GM21447 (cell line): ENCODE data around the gene DPP10.

ENCODE experiments used
- ATAC-seq: cut with Tn5 transposase; IDR thresholded peaks from one replicate; pipeline ENCODE4 v1.9.1; 2021; ENCODE audit not compliant: unreplicated experiment

The DPP10 gene

GRCh38 chr2:115201386-115201785 is 758.9 kb downstream of the DPP10 start:
- no peak for ATAC-seq

- no peak for ATAC-seq
These were observed 766.2 kb downstream of the DPP10 start for GRCh38 chr2:115208493-115209164.

DNA sequence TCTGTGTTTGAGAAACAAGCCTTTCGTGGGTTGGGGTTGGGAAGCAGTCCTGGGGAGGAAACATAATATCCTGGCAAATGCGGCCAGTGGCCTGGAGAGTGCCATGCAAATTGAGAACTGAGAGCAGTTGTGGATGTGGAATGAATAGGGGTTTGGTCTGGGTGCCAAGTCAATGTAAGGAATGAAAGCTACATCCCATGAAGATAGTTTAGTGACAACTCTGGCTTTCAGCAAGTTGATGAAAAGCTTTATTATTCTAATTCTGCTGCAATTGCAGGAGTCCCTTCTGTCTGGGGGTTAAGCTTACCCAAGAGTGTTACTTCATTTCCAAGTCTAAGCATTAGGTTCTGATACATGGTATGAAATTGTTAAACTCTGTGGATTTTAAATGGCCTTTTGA is 771.6 kb downstream of the DPP10 start:
- no peak for ATAC-seq

DNA sequence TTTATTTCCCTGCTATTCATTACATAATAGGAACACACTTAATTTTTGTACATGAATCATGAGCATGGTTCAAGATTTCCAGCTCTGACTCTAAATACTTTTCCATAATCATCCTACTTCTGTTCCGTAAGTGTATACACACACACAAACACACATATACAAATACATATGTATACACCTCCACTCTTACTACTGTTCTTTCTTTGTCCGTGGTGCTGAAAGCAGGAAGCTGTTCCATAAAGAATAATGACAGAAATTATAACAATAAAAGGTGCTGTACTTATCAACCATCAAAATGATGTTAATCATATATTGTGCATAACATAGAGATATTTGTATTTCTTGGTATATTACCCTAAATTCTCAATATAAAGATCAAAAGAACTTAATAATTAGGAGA is 776.9 kb downstream of the DPP10 start:
- ATAC-seq = no peak

GRCh38 chr2:115234186-115234585 is 791.7 kb downstream of the DPP10 start:
- no peak for ATAC-seq

DNA sequence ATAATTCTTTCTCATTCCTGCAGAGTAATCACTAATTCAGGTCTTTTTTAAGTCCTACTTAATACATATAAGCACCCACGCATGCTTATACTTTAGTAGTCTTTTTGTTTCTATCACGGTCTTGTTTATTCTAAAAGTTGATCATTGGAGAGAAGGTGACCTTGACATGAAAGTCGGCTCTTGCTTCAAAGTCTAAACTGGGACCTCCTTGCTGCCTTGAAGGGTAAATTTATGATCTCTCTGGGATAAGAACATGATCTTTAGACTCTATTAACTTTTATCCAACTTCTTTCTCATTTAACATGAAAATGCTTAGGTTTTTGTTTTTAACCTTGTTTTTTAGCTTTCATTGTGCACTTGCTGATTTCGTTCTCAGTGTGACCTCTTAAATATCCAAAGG is 792.3 kb downstream of the DPP10 start:
- ATAC-seq = no peak

DNA sequence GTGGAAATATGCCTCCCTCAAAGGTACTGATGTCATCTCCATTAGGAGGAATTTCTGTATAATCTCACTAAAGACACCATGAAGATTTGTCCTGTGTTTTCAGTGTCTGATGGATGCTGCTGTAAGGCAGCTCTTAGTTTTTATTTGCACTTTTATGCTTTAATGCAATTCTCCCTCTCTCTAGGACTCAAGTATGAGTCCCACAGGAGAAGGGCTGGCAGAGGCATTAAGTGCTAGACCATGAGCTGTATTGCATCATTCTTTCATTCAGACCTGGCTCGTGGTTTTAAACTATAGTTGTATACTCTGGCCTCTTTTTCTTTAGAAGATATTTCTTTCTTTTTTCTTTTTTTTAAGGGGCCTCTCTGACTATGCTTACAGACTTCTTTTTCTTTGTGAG is 805.6 kb downstream of the DPP10 start:
- no peak for ATAC-seq

DNA sequence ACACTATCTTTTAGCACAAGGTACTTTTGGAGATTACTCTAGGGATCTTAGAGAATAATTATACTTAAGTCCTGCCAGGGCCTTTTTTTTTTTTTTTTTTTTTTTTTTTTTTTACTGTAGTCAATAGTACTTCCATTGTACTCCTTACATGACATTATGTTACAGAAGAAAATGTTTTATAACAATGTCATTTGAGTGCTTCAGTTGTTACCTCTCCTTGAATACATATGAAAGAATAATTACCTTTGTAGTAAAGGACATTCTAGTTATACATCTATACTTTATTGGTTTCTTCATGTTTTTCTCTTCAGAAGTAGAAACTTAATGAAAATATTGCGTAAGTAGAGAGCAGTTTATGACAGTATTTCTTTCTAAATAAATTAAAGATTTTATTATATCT is 834.9 kb downstream of the DPP10 start:
- ATAC-seq = no peak

GRCh38 chr2:115285416-115285815 is 843.0 kb downstream of the DPP10 start:
- no peak for ATAC-seq

DNA sequence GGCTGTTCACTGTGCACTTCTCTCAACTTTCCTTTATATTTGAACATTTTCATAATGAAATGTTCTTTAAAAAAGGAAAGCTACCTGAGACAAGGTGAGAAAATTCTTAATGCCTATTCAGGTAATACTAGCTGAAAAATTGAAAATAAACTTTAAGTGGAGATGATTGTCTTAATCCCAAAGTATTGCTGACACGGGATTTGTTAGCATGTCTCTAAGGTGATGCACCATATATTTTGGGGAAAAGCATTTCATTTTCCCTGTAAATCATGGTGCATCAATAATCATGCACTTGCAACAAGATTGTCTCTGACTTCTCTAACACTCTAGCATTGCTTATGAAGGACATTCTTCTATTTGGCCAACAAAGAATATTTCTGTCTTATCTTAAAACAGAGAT is 848.0 kb downstream of the DPP10 start:
- no peak for ATAC-seq

- ATAC-seq = no peak
These were observed 850.3 kb downstream of the DPP10 start for GRCh38 chr2:115292742-115293141.

DNA sequence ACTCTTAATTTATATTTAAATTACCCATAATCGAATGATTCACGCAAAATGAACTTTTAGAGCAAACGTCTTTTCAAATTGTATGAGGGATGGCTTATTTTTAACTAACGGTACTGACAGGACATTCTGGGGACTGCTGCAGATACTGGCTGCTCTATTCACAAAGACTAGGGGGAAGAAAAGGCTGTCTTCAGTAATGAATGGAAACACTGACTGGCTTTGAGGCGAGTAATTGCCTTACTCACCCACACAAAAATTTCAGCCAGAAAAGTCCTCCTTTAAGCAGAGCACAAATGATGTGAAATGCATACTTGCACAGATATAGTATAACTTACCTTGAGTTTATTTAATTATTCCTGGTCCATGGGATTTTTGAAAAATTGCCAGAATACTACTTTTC is 852.6 kb downstream of the DPP10 start:
- no peak for ATAC-seq

DNA sequence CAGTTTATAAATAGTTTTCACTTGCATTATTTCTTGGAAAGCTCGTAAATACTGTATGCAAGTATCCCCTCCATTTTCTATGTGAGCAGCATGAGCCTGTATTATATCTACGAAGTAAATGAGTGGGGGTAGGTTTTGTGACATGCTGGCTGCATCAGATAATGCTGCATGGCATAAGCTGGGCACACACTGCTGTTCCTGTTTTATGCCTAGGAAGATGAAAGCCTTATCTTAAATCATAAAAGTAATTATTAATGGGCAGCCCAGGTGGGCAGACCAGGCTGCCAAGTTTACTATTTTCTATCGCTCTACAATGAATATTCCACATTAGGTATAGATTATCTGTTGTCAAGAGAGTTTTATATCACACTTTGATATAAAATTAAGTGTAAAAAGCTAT is 854.6 kb downstream of the DPP10 start:
- no peak for ATAC-seq

DNA sequence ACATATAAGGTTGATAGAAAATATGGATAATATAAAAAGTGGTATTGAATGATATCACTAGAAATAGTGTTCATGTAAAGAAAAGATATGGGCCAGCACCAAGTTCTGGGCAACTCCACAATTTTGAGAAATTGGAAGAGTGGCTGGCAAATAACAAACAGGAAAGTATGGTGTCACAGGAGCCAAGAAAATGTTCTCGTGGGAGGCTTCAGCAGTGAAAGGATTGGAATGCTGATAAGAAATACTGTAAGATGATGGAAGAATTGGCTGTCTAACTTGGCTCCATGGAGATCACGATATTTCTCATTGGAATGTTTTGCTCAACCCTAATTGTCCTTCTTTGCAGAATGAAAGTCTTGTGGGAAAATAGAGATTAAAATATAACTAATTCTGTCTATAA is 856.8 kb downstream of the DPP10 start:
- no peak for ATAC-seq

DNA sequence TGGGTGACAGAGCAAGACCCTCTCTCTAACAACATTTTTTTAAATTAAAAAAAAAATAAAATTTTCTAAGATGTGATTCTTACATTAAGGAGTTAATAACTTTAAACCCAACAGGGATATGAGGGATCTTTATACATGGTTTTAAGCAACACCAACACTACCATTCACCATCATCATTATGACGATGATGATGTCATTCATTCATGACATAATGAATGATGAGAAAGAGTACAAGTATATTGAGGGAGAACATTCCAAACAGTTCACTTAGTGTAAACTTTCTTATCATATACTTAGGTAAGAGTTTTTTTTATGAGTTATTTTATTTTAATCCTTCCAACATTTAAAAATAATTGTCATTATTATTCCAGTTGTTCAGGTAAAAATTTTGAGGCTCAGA is 863.3 kb downstream of the DPP10 start:
- no peak for ATAC-seq

DNA sequence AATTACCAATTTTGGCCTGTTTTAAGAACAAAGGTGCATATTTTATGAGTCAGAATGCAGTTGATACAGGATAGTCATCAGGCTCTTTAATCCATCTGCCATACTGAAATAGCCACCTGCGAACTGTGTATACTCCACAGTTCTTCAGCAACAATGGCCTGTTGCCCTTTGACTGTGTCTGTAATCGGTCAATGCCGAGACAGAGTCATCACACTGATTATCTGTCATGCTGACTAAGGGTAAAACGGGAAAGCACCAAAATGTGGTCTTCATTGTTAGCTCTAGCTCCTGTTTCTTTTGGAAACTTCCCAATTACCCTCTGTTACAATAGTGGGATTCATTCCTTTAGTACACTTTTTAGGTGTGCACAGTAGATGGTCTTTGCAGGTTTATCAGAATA is 871.7 kb downstream of the DPP10 start:
- no peak for ATAC-seq

- ATAC-seq = no peak
These were observed 884.6 kb downstream of the DPP10 start for GRCh38 chr2:115327061-115327460.

DNA sequence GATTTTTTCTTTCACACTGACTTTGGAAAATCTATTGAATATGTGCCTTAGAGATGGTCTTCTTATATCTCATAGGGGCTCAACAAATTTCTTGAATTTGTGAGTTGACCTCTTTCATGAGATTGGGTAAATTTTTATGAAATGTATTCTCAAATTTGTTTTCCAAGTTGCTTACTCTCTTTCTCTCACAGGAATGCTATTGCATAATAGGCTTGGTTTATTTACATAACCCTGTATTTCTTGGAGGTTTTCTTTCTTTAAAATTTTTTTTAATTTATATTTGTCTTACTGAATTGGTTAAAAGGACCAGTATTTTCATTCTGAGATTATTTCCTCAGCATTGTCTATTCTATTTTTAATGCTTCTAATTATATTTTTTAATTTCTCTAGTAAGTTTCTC is 917.1 kb downstream of the DPP10 start:
- no peak for ATAC-seq

DNA sequence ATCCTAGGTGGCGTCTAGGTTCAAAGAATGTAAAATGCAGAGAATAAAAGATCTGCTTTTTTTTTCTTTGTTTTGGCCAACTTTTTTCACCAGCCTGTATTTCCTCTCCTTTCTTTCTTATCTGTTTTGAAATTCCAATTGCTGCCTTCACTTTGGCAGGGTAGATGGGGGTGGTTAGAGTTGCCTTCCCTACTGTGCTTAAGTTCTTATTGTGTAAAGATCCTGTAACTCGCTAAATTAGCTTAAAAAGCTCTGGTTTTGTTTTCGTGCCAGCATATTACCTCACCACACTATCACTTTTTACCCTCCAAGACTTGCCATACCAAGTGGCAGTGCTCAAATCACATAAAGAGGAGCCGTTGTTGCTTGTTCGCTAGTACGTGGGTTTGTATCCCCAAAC is 921.7 kb downstream of the DPP10 start:
- ATAC-seq = no peak

DNA sequence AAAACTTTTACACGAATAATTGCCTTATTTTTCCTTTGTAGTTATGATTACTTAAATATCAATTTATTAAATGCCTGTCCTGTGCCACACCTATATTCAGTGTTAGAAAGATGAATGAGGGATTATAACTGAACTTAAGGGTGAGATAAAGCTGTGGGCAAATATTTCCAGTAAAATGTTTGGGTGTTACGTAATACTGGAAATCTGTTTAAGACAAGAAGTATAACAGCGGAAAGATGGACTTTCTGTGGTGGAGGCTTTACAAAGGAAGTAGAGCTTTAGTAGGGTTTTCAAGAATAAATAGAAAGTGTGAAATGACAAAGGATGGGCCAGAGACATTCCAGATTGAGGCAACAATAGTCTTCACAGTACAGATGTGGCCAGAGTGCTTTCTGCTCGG is 927.0 kb downstream of the DPP10 start:
- ATAC-seq = no peak

GRCh38 chr2:115374981-115375380 is 932.5 kb downstream of the DPP10 start:
- no peak for ATAC-seq

DNA sequence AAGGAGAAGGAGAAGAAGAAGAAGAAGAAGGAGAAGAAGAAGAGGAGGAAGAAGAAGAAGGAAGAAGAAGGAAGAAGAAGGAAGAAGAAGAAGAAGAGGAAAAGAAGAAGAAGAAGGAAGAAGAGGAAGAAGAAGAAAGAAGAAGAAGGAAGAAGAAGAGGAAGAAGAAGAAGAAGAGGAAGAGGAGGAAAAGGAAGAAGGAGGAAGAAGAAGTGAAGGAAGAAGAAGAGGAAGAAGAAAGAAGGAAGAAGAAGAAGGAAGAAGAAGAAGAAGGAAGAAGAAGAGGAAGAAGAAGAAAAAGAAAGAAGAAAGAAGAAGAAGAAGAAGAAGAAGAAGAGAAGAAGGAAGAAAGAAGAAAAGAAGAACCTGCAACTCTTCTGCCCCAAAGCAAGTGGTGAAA is 942.0 kb downstream of the DPP10 start:
- no peak for ATAC-seq

- no peak for ATAC-seq
These were observed 944.0 kb downstream of the DPP10 start for GRCh38 chr2:115386465-115386864.

- ATAC-seq = no peak
These were observed 946.6 kb downstream of the DPP10 start for GRCh38 chr2:115389024-115389423.
